ENCODE data around the gene RHBDL1.

- TF ChIP-seq, protein P1, sequence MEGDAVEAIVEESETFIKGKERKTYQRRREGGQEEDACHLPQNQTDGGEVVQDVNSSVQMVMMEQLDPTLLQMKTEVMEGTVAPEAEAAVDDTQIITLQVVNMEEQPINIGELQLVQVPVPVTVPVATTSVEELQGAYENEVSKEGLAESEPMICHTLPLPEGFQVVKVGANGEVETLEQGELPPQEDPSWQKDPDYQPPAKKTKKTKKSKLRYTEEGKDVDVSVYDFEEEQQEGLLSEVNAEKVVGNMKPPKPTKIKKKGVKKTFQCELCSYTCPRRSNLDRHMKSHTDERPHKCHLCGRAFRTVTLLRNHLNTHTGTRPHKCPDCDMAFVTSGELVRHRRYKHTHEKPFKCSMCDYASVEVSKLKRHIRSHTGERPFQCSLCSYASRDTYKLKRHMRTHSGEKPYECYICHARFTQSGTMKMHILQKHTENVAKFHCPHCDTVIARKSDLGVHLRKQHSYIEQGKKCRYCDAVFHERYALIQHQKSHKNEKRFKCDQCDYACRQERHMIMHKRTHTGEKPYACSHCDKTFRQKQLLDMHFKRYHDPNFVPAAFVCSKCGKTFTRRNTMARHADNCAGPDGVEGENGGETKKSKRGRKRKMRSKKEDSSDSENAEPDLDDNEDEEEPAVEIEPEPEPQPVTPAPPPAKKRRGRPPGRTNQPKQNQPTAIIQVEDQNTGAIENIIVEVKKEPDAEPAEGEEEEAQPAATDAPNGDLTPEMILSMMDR (IDR thresholded peaks at IDR 0.05; ENCODE audit: borderline replicate concordance, extremely low read depth, low read length, poor library complexity, severe bottlenecking) = no peak
- TF ChIP-seq EZH2 (IDR thresholded peaks at IDR 0.05; ENCODE audit: borderline replicate concordance, low read depth, low read length, severe bottlenecking) = no peak
These were observed 47.8 kb upstream of the RHBDL1 start for GRCh38 chr16:627454-628239.
